ENCODE measurements around the gene HOXA4. TPM values are rescaled to one million over a fixed set of nuclear protein-coding genes. Genes with fewer than 3 reads are reported as not detected.

The HOXA4 gene
- total RNA-seq, 1 experiment from 2014 or later, result 2.3 TPM

- H3K27ac ChIP-seq (ENCODE audit: low read length), result no peak overlapping the region
- no peaks in the 10 kb centered on the region for H4K20me1 ChIP-seq (ENCODE audit: low read length)
- H3K9me2 ChIP-seq (replicated peaks; ENCODE audit: low read length), result no peaks in the 10 kb centered on the region
- H3K36me3 ChIP-seq (ENCODE audit: low read depth, low read length), result peaks cover 13% of the 10 kb centered on the region; the same call in 1 of the 2 replicates
- no TSS peak for BruUV-seq (replicated peaks)
- H3F3A ChIP-seq (ENCODE audit: low read length, unreplicated experiment), result no peaks in the 10 kb centered on the region
- H3K4me1 ChIP-seq (ENCODE audit: insufficient read depth, low read length), result peaks cover 3% of the 10 kb centered on the region; the same call in 1 of the 2 replicates
- DNase-seq, result no peak
- no peak overlapping the region for H2AFZ ChIP-seq (ENCODE audit: low read length)
- no peak overlapping the region for H3K4me3 ChIP-seq (ENCODE audit: low read length)
- ATAC-seq, result no peak
- CTCF ChIA-PET, result interaction anchor here (0.6 kb wide), 1 partner anchor 464 kb away, joined by 3 read pairs; no protein-coding TSS in a partner anchor
- intact Hi-C loops (cut with micrococcal nuclease), result no loop called here
- POLR2A ChIA-PET (ENCODE audit: unreplicated experiment), result no interaction called here
- H3K27me3 ChIP-seq (ENCODE audit: low read length), result no peaks in the 10 kb centered on the region
- peaks cover 5% of the 10 kb centered on the region; the same call in 1 of the 2 replicates for H3K79me2 ChIP-seq (ENCODE audit: low read length)
- H3K9ac ChIP-seq (ENCODE audit: low read length), result no peak overlapping the region
- TF ChIP-seq EZH2 (IDR thresholded peaks at IDR 0.05; ENCODE audit: low read length, unreplicated experiment), result no peak
- no peak for TF ChIP-seq CTCF (conservative IDR thresholded peaks at IDR 0.05; ENCODE audit: low read depth, low read length)
- no peak for TF ChIP-seq EZH2phosphoT487 (IDR thresholded peaks at IDR 0.05; ENCODE audit: borderline replicate concordance, low read length)
- no peaks in the 10 kb centered on the region for H3K9me3 ChIP-seq (ENCODE audit: low read length)
- no peak overlapping the region for H3K4me2 ChIP-seq (ENCODE audit: low read length)
Measured at GRCh38 chr7:27141137-27141922, 10.8 kb upstream of the HOXA4 start.

GRCh38 chr7:27140126-27140857, 9.7 kb upstream of the HOXA4 start:
- POLR2A ChIA-PET (ENCODE audit: unreplicated experiment), result no interaction called here

More at GRCh38 chr7:27140126-27140857, 9.7 kb upstream of the HOXA4 start:
- H3K27ac ChIP-seq (ENCODE audit: low read length), result no peak overlapping the region
- H4K20me1 ChIP-seq (ENCODE audit: low read length), result no peaks in the 10 kb centered on the region
- ATAC-seq (no peak), DNase-seq (no peak)
- no peak overlapping the region for H3K9ac ChIP-seq (ENCODE audit: low read length)
- BruUV-seq (replicated peaks), result no TSS peak
- intact Hi-C loops (cut with micrococcal nuclease), result no loop called here
- H3K4me2 ChIP-seq (ENCODE audit: low read length), result no peak overlapping the region
- H3K9me3 ChIP-seq (ENCODE audit: low read length), result no peaks in the 10 kb centered on the region
- H3K4me1 ChIP-seq (ENCODE audit: insufficient read depth, low read length), result peaks cover 13% of the 10 kb centered on the region
- no peaks in the 10 kb centered on the region for H3F3A ChIP-seq (ENCODE audit: low read length, unreplicated experiment)
- no peaks in the 10 kb centered on the region for H3K79me2 ChIP-seq (ENCODE audit: low read length)
- H3K27me3 ChIP-seq (ENCODE audit: low read length), result no peaks in the 10 kb centered on the region
- CTCF ChIA-PET, result no interaction called here
- H3K4me3 ChIP-seq (ENCODE audit: low read length), result no peak overlapping the region
- no peaks in the 10 kb centered on the region for H3K9me2 ChIP-seq (replicated peaks; ENCODE audit: low read length)
- peaks cover 10% of the 10 kb centered on the region; the same call in 1 of the 2 replicates for H3K36me3 ChIP-seq (ENCODE audit: low read depth, low read length)
- TF ChIP-seq CTCF (conservative IDR thresholded peaks at IDR 0.05; ENCODE audit: low read depth, low read length), result no peak
- no peak for TF ChIP-seq EZH2 (IDR thresholded peaks at IDR 0.05; ENCODE audit: low read length, unreplicated experiment)
- no peak for TF ChIP-seq EZH2phosphoT487 (IDR thresholded peaks at IDR 0.05; ENCODE audit: borderline replicate concordance, low read length)
- H2AFZ ChIP-seq (ENCODE audit: low read length), result no peak overlapping the region
